IPS-18c (cell line): Measurements from ENCODE around the gene CPT1A.

Source experiments
- H3K4me3 ChIP-seq: 2 replicates; pipeline ENCODE4 v1.7.0; 2013; ENCODE audit warnings: low read depth, mild to moderate bottlenecking, low read length, moderate library complexity; ENCODE audit not compliant: insufficient read depth
- H3K9me3 ChIP-seq: one replicate; pipeline ENCODE4 v1.6.1; 2013; ENCODE audit warnings: mild to moderate bottlenecking, low read length, moderate library complexity; ENCODE audit not compliant: control insufficient read depth, insufficient read depth

Gene CPT1A

DNA sequence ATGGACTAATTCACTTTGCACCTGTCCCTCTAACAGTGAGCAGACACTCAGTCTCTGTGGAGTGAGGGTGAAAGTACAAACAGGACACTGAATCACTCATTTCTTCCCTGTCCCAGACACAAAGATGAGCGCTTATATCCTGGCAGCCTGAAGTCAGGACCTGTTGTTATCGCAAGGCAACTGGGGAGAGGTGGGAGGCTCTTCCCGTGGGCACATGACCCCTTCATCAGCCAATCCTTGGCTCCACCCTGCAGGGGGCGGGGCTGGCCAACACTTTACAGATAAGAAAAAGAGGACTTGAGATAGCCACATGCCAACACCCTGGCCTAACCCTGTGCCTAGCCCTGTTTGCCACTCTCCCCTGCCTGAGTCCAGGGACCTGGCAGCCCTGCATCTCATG, 60.9 kb downstream of the CPT1A start:
- no peaks in the 10 kb centered on the region for H3K9me3 ChIP-seq
- no peak overlapping the region for H3K4me3 ChIP-seq

GRCh38 chr11:68778205-68778604, 63.5 kb downstream of the CPT1A start:
- Histone ChIP-seq H3K4me3 (no peak overlapping the region), H3K9me3 (peaks cover 2% of the 10 kb centered on the region)

- Histone ChIP-seq H3K4me3 (no peak overlapping the region), H3K9me3 (peaks cover 2% of the 10 kb centered on the region)
Measured at GRCh38 chr11:68776442-68777235, 65.1 kb downstream of the CPT1A start.

GRCh38 chr11:68775951-68776388, 65.7 kb downstream of the CPT1A start:
- peaks cover 2% of the 10 kb centered on the region for H3K9me3 ChIP-seq
- H3K4me3 ChIP-seq: no peak overlapping the region

- no peak overlapping the region for H3K4me3 ChIP-seq
- H3K9me3 ChIP-seq: peaks cover 2% of the 10 kb centered on the region
Measured at GRCh38 chr11:68774194-68774585, 67.5 kb downstream of the CPT1A start.

GRCh38 chr11:68773521-68774193, 68.1 kb downstream of the CPT1A start:
- no peak overlapping the region for H3K4me3 ChIP-seq
- H3K9me3 ChIP-seq: peaks cover 2% of the 10 kb centered on the region

DNA sequence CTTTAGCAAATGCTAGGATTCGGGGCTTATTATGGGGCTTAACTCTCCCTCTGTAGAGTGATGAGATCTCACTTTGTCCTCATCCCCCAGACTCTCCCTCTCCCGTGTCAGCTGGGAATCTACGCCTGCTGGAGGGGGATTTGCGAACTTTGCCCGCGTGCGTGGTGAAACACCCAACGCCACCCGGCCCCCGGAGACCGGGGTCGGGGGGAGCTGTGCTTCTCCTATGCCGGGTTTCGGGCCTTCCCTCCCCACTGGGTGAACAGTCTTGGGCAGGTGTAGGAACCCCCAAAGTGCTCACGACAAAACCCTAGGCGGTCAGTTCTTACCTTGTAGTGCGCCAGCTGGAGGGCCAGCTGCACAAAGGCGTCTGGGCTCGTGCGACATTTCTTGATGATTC, 68.8 kb downstream of the CPT1A start:
- no peak overlapping the region for H3K4me3 ChIP-seq
- peaks cover 2% of the 10 kb centered on the region for H3K9me3 ChIP-seq

GRCh38 chr11:68770781-68771180, 70.9 kb downstream of the CPT1A start:
- H3K9me3 ChIP-seq: peaks cover 2% of the 10 kb centered on the region
- H3K4me3 ChIP-seq: no peak overlapping the region

GRCh38 chr11:68767672-68768071, 74.0 kb downstream of the CPT1A start:
- no peaks in the 10 kb centered on the region for H3K9me3 ChIP-seq

GRCh38 chr11:68766786-68767185, 74.9 kb downstream of the CPT1A start:
- no peak overlapping the region for H3K4me3 ChIP-seq

More at GRCh38 chr11:68767672-68768071, 74.0 kb downstream of the CPT1A start:
- H3K4me3 ChIP-seq: no peak overlapping the region

GRCh38 chr11:68764746-68765145, 77.0 kb downstream of the CPT1A start:
- no peak overlapping the region for H3K4me3 ChIP-seq
- no peaks in the 10 kb centered on the region for H3K9me3 ChIP-seq

More at GRCh38 chr11:68766786-68767185, 74.9 kb downstream of the CPT1A start:
- no peaks in the 10 kb centered on the region for H3K9me3 ChIP-seq

GRCh38 chr11:68763926-68764657, 77.6 kb downstream of the CPT1A start:
- Histone ChIP-seq H3K9me3 (no peaks in the 10 kb centered on the region), H3K4me3 (no peak overlapping the region)

GRCh38 chr11:68763181-68763721, 78.5 kb downstream of the CPT1A start:
- H3K4me3 ChIP-seq: no peak overlapping the region
- H3K9me3 ChIP-seq: no peaks in the 10 kb centered on the region

DNA sequence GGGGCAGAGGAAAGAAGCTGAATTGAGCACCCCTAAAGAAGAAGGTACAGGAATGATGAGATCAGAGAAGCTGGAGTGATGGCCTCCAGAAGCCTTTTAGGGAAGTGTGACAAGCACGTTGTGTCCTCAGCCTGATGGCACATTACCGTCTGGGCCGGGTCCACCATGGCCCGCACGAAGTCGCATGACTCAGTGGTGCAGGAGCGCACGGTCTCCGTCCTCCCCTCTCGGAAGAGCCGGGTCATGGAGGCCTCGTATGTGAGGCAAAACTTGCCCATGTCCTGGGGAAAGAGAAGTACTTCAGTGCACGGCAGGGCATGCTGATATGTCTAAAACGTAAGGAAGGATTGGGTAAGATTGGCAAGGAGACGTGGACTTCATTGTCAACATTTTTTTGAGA, 79.2 kb downstream of the CPT1A start:
- H3K4me3 ChIP-seq: no peak overlapping the region
- no peaks in the 10 kb centered on the region for H3K9me3 ChIP-seq

DNA sequence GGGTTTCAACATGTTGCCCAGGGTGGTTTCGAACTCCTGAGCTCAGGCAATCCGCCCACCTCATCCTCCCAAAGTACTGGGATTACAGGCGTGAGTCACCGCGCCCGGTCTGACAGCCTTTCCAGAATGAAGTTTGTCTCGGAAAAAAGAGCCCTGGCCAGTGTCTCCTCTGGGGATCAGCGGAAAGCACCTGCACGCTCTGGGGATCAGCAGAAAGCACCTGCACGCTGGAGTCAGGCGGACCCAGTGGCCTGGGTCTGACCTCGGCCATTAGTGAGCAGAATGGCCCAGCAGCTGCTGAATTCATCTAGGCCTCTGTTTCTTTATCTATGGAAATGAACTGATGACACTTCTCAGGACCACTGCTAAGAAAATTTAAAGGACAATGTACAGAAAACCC, 79.9 kb downstream of the CPT1A start:
- no peak overlapping the region for H3K4me3 ChIP-seq
- no peaks in the 10 kb centered on the region for H3K9me3 ChIP-seq

- Histone ChIP-seq H3K9me3 (no peaks in the 10 kb centered on the region), H3K4me3 (no peak overlapping the region)
Measured at GRCh38 chr11:68759991-68760390, 81.7 kb downstream of the CPT1A start.

GRCh38 chr11:68757711-68758110, 84.0 kb downstream of the CPT1A start:
- Histone ChIP-seq H3K4me3 (no peak overlapping the region), H3K9me3 (no peaks in the 10 kb centered on the region)
